ENCODE measurements around the gene POR.

- TF ChIP-seq CTCF (IDR thresholded peaks at IDR 0.05) (peak in 1 of 4 experiments; percentile 7), EP300 (IDR thresholded peaks at IDR 0.05) (peak; percentile 69 to 96 (median 91))
Observed at GRCh38 chr7:75966190-75966961, 51.4 kb downstream of the POR start.

Measured in sigmoid colon (tissue), 4 donors.